Right atrium auricular region (tissue), 2 donors: ENCODE results near the gene COMTD1. TPM values are rescaled to one million over a fixed set of nuclear protein-coding genes. Genes with fewer than 3 reads are reported as not detected.

Experiments
- DNase-seq: peaks from one replicate; pipeline ENCODE4 v3.0.0-alpha.2; 2019; ENCODE audit warnings: low spot score
- H3K27ac ChIP-seq, 2 donors: fragments of 200-600 bp; sonication (generic); 1 replicate in 1 of 2; 2 replicates in 1 of 2; pipeline ENCODE4 v1.5.1; 2016 to 2019
- H3K27me3 ChIP-seq, 2 donors: fragments of 200-600 bp; sonication (generic); one replicate each; pipeline versions ENCODE4 v1.5.1 to v1.6.0; 2017 to 2019
- H3K36me3 ChIP-seq: fragments of 200-600 bp; sonication (generic); one replicate; pipeline ENCODE4 v1.5.1; 2016
- H3K4me1 ChIP-seq, 2 donors: fragments of 200-600 bp; sonication (generic); one replicate each; pipeline versions ENCODE4 v1.5.1 to v1.6.0; 2017 to 2019
- H3K4me3 ChIP-seq, 2 donors: fragments of 200-600 bp; sonication (generic); 1 replicate in 1 of 2; 2 replicates in 1 of 2; pipeline ENCODE4 v1.5.1; 2017 to 2019; ENCODE audit warnings: mild to moderate bottlenecking in 1 of 2, moderate library complexity in 1 of 2
- H3K9me3 ChIP-seq, 2 donors: fragments of 200-600 bp; sonication (generic); one replicate each; pipeline ENCODE4 v1.5.1; 2019
- CTCF ChIP-seq, 2 donors: fragments of 200-600 bp; sonication (generic); IDR thresholded peaks; one replicate each; pipeline ENCODE4 v1.5.1; 2019; ENCODE audit warnings: antibody characterized with exemption in 2 of 2
- total RNA-seq, 2 donors: library from RNA; depleted of rRNA; stranded (reverse); fragments of >200 nt; gene quantifications; one replicate each; pipeline ENCODE4 v1.1.0, GENCODE V29; 2016

The COMTD1 gene
- total RNA-seq, 2 donors from 2014 or later = 44.1 to 52.4 TPM

GRCh38 chr10:75243426-75243825 is 7.7 kb upstream of the COMTD1 start:
- no peak for DNase-seq
- Histone ChIP-seq H3K4me1 (no peaks in the 10 kb centered on the region), H3K9me3 (no peaks in the 10 kb centered on the region), H3K27me3 (no peaks in the 10 kb centered on the region), H3K27ac (no peak overlapping the region), H3K36me3 (no peaks in the 10 kb centered on the region), H3K4me3 (no peak overlapping the region)
- TF ChIP-seq CTCF (IDR thresholded peaks at IDR 0.05) = no peak

DNA sequence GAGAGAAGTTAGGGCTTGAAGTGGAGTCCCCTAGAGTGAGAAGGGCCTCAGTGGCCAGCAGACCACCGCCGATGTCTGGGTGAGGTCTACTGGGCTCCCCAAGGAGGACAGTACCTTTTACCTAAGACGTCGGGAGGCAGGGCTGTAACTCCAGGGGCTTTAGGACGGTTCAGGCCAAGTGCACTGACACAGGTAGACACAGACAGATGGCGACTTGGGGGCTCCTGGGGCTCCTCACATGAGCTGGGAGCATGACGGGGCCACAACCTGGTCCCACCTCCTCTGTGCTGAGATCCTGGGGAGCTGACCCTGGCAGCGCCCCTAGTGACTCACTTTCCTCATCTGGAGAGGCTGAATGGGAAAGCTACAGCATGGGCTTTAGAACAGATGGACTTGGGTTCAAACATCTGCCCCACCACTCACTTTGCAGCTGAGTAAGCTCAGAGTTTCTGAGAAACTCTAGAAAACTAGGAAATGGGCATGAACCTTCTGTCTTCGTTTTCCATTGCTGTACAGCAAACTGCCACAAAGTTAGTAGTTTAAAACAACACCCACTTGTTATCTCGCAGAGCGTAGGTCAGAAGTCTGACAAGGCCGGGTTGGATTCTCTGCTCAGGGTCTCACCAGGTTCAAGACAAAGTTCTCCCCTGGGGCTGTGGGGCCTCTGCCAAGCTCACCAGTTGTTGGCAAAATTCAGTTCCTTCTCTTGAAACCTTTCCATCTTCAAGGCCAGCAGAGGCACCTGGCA is 4.7 kb upstream of the COMTD1 start:
- Histone ChIP-seq H3K27me3 (no peaks in the 10 kb centered on the region), H3K36me3 (no peaks in the 10 kb centered on the region), H3K4me3 (no peak overlapping the region), H3K27ac (no peak overlapping the region), H3K9me3 (no peaks in the 10 kb centered on the region), H3K4me1 (peaks cover 0 to 5% of the 10 kb centered on the region in 2 donors)
- DNase-seq = no peak
- TF ChIP-seq CTCF (IDR thresholded peaks at IDR 0.05) = no peak

GRCh38 chr10:75239096-75239790 is 3.5 kb upstream of the COMTD1 start:
- H3K4me1 ChIP-seq = peaks cover 0 to 16% of the 10 kb centered on the region in 2 donors
- no peak overlapping the region for H3K27ac ChIP-seq
- no peaks in the 10 kb centered on the region for H3K27me3 ChIP-seq
- no peaks in the 10 kb centered on the region for H3K9me3 ChIP-seq
- no peak for DNase-seq
- no peak for TF ChIP-seq CTCF (IDR thresholded peaks at IDR 0.05)
- H3K36me3 ChIP-seq = no peaks in the 10 kb centered on the region
- H3K4me3 ChIP-seq = no peak overlapping the region

DNA sequence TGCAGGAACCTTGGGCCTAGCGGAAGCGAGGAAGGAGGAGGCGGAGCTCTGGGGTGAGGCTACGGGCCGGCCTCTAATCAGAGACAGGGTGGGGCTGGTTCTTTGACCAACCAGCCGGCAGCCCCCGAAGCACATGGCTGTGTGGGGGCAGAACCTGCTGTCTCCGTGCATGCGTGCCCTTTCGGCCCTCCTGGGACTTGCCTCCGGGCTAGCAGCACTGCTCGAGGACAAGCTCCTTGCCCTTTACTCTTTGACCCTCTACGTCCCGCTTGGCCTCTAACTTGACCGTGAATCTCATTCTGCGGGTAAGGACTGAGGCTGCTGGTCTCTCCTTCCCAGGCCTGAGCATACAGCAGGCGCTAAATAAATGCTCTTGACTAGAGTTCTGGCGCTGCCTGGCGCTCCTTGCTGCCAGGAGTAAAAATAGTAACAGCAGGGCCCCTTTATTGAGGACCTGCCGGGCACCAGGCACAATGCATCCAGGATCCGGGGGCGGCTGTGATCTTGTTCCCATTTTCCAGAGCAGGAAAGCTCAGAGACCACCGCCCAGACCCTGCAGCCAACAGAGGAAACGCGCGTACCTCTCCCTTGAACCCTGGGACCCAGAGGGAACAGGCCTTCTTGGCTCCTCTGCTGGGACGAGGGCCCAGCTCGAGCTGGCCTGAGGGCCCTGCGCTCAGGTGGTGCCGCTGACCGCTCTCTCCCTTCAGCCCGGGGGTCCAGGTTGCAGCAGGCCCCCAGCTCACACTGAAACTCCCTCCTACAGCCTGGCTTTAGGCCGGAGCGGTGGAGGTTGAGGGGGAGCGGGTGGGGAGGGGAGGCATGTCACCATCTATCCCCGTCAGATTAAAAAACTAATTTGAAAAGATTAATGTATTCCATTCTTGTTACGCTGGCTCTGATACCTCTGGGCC is 2.7 kb upstream of the COMTD1 start:
- H3K4me1 ChIP-seq = peaks cover 0 to 22% of the 10 kb centered on the region in 2 donors

More for the DNA sequence above, 2.7 kb upstream of the COMTD1 start:
- TF ChIP-seq CTCF (IDR thresholded peaks at IDR 0.05) = no peak
- no peaks in the 10 kb centered on the region for H3K36me3 ChIP-seq
- DNase-seq = no peak
- no peak overlapping the region for H3K4me3 ChIP-seq
- H3K27me3 ChIP-seq = no peaks in the 10 kb centered on the region
- H3K27ac ChIP-seq = no peak overlapping the region
- H3K9me3 ChIP-seq = no peaks in the 10 kb centered on the region
